ENCODE data around the gene CARD18. TPM values are rescaled to one million over a fixed set of nuclear protein-coding genes. Genes with fewer than 3 reads are reported as not detected.
"Not testable (repeated sequence)": the region's sequence is repeated elsewhere in the genome, so short reads cannot be mapped to it uniquely, and the experiment has no call there.

Gene CARD18
- total RNA-seq, 1 donor from 2014 or later, result not detected

- peak; percentile 70 for DNase-seq
Measured at GRCh38 chr11:105132716-105133511, 6.7 kb downstream of the CARD18 start.

- no peak for DNase-seq
Measured at GRCh38 chr11:105130189-105130813, 9.3 kb downstream of the CARD18 start.

GRCh38 chr11:105124756-105125155 lies 14.8 kb downstream of the CARD18 start:
- DNase-seq, result no peak

- no peak for DNase-seq
Measured at GRCh38 chr11:105111145-105111944, 28.2 kb downstream of the CARD18 start.

- peak; percentile 13 for DNase-seq
Measured at GRCh38 chr11:105110688-105111030, 28.9 kb downstream of the CARD18 start.

- DNase-seq, result peak; percentile 65
Measured at GRCh38 chr11:105109855-105110687, 29.5 kb downstream of the CARD18 start.

GRCh38 chr11:105109321-105109720 lies 30.2 kb downstream of the CARD18 start:
- no peak for DNase-seq

- DNase-seq, result no peak
Measured at GRCh38 chr11:105108247-105108646, 31.3 kb downstream of the CARD18 start.

GRCh38 chr11:105107226-105107825 lies 32.2 kb downstream of the CARD18 start:
- peak; percentile 49 for DNase-seq

GRCh38 chr11:105106140-105106539 lies 33.4 kb downstream of the CARD18 start:
- DNase-seq, result no peak

GRCh38 chr11:105104292-105104691 lies 35.3 kb downstream of the CARD18 start:
- DNase-seq, result no peak

- DNase-seq, result no peak
Measured at GRCh38 chr11:105103336-105103735, 36.2 kb downstream of the CARD18 start.

- not testable (repeated sequence) for DNase-seq
Measured at GRCh38 chr11:105102079-105102581, 37.4 kb downstream of the CARD18 start.

- no peak for DNase-seq
Measured at GRCh38 chr11:105100981-105101630, 38.5 kb downstream of the CARD18 start.

GRCh38 chr11:105100206-105100605 lies 39.4 kb downstream of the CARD18 start:
- DNase-seq, result peak; percentile 75

- peak; percentile 30 for DNase-seq
Measured at GRCh38 chr11:105099594-105099993, 40.0 kb downstream of the CARD18 start.

- no peak for DNase-seq
Measured at GRCh38 chr11:105092256-105093239, 47.0 kb downstream of the CARD18 start.
